Measurements from ENCODE around the gene PERP. TPM values are rescaled to one million over a fixed set of nuclear protein-coding genes. Genes with fewer than 3 reads are reported as not detected.

Gene PERP
- 10 to 100 TPM; 27.9 to 61.6 (median 45.7) TPM for total RNA-seq
- long read RNA-seq, full-length matches to known transcripts: 49 of 53 reads
- long read RNA-seq, partial matches to known transcripts: 1 of 53 reads
- long read RNA-seq, other reads (novel, unspliced or antisense): 3 of 53 reads

DNA sequence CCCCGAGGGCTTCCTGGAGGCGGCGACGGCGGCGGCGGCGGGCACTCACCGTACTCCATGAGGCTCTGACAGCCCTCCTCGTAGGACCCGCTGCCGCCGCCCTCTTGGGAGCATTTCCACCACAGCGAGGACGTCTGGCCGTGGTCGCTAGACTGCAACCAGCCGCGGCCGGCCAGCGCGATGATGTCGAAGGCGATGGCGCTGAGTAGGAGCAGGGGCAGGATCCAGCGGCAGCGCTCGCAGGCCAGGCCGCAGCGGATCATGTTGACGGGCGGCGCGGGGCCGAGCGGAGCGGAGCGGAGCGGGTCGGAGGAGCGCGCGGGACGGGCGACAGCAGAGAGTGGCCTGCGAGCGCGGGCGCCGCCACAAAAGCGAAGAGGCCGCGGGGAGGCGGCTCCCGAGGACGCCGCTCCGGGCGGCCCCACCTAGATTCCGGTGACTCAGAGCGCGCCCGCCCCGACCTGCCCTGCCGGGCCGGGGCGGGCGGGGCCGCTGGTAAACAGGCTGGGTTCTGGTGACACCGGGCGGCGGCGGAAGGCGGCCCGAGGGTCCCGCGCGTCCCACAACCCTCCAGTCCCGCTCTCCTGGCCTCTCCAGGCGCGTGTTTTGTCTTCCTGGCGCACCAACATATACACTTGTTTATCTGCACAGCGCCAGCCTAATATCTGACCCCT lies at the start of gene PERP:
TSS of gene PERP (minus strand) at position 342 of the 674 bp plus-strand sequence. CDS start at position 263, 79 bp downstream.
- peak within 1 kb of the TSS; percentile 63 to 69 (median 67) for H3K4me3 ChIP-seq
- no peaks in the 10 kb centered on the region for H3K27me3 ChIP-seq
- H3K9me3 ChIP-seq: no peaks in the 10 kb centered on the region
- H3K36me3 ChIP-seq: no peaks in the 10 kb centered on the region
- TF ChIP-seq POLR2A (IDR thresholded peaks at IDR 0.05) (peak; percentile 94), CTCF (IDR thresholded peaks at IDR 0.05) (peak in 1 of 4 donors; percentile 16)
- DNase-seq (peak; percentile 87 to 89 (median 89)), ATAC-seq (peak; percentile 79 to 91 (median 85))
- peak within 1 kb of the TSS; percentile 86 to 95 (median 91) for H3K27ac ChIP-seq
- intact Hi-C loops (cut with DNase I): loop anchor here in 1 of 2 donors (5.0 kb wide), 1 partner anchor 105 kb away; no protein-coding TSS in a partner anchor
- WGBS (ENCODE audit: insufficient coverage, low coverage, low lambda C conversion rate, missing lambda C conversion rate): 1% methylated on average over 19 of the region's 83 CpGs
- H3K4me1 ChIP-seq: peaks cover 0 to 13% (median 3%) of the 10 kb centered on the region in 4 donors

DNA sequence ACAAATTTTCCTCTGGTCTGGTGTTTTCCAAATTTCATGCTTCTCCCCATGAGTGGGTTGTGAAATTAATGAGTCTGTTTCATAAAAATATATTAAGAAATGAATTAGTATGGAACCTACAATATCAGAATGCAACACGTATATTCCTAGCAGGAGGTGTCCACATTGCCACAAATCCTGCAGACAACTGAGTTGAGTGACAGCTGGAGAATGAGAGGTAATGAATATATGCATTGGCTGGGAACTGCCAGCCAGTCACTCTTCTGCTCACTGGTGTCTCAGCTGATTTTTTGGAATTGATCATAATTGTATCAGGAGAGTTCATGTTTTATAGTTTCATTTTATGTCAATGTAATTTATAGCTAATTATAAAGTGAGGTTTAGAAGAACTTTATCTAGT lies 48.2 kb upstream of the PERP start:
- no peak for ATAC-seq
- Histone ChIP-seq H3K4me1 (no peaks in the 10 kb centered on the region), H3K9me3 (no peaks in the 10 kb centered on the region), H3K36me3 (no peaks in the 10 kb centered on the region), H3K27ac (no peak overlapping the region), H3K27me3 (peaks cover 0 to 3% of the 10 kb centered on the region in 2 donors), H3K4me3 (no peak overlapping the region)
- WGBS (ENCODE audit: insufficient coverage, low coverage, low lambda C conversion rate, missing lambda C conversion rate): 50% methylated on average over 1 of the region's 1 CpG
- DNase-seq: no peak
- TF ChIP-seq CTCF (IDR thresholded peaks at IDR 0.05) (no peak), POLR2A (IDR thresholded peaks at IDR 0.05) (no peak)
- intact Hi-C loops (cut with DNase I): no loop called here

- WGBS (ENCODE audit: insufficient coverage, low coverage, low lambda C conversion rate, missing lambda C conversion rate): 86% methylated on average over 1 of the region's 5 CpGs
- TF ChIP-seq CTCF (IDR thresholded peaks at IDR 0.05) (no peak), POLR2A (IDR thresholded peaks at IDR 0.05) (no peak)
- no peaks in the 10 kb centered on the region for H3K27me3 ChIP-seq
- DNase-seq (no peak), ATAC-seq (no peak)
- H3K27ac ChIP-seq: no peak overlapping the region
- intact Hi-C loops (cut with DNase I): no loop called here
- H3K4me3 ChIP-seq: no peak overlapping the region
- no peaks in the 10 kb centered on the region for H3K36me3 ChIP-seq
- H3K9me3 ChIP-seq: no peaks in the 10 kb centered on the region
- H3K4me1 ChIP-seq: no peaks in the 10 kb centered on the region
These were observed 39.3 kb upstream of the PERP start for GRCh38 chr6:138146544-138146943.

- no peak for ATAC-seq
- intact Hi-C loops (cut with DNase I): no loop called here
- 82% methylated on average over 3 of the region's 3 CpGs for WGBS (ENCODE audit: insufficient coverage, low coverage, low lambda C conversion rate, missing lambda C conversion rate)
- no peak overlapping the region for H3K27ac ChIP-seq
- H3K27me3 ChIP-seq: no peaks in the 10 kb centered on the region
- no peaks in the 10 kb centered on the region for H3K4me1 ChIP-seq
- no peaks in the 10 kb centered on the region for H3K36me3 ChIP-seq
- TF ChIP-seq POLR2A (IDR thresholded peaks at IDR 0.05) (no peak), CTCF (IDR thresholded peaks at IDR 0.05) (no peak)
- H3K4me3 ChIP-seq: no peak overlapping the region
- DNase-seq: no peak
- H3K9me3 ChIP-seq: no peaks in the 10 kb centered on the region
These were observed 38.2 kb upstream of the PERP start for GRCh38 chr6:138145402-138145801.

Data from right lobe of liver (tissue), 6 donors.